A549 (cell line): ENCODE results near the gene NRAP. TPM values are rescaled to one million over a fixed set of nuclear protein-coding genes. Genes with fewer than 3 reads are reported as not detected.

Source experiments
- ATAC-seq, 2 experiments: fragments of 200-7000 bp in 1 of 2; fragments of >200 bp in 1 of 2; cut with Nextera tagmentation in 1 of 2; cut with Tn5 transposase in 1 of 2; 3 replicates each; pipeline versions ENCODE4 v1.8.0 to v1.9.1; 2018 to 2020; ENCODE audit warnings: mild to moderate bottlenecking in 1 of 2, moderate library complexity in 1 of 2
- CTCF ChIA-PET: fragments of 300-600 bp; sonication (Branson Sonifier 250); formaldehyde crosslinking; extraction: SDS; loops from one replicate; lab custom pipeline; 2021; ENCODE audit warnings: antibody characterized with exemption, inconsistent platforms; lab: Yijun Ruan, JAX
- POLR2A ChIA-PET: fragments of 350-600 bp; formaldehyde crosslinking; extraction: SDS; loops from one replicate; lab custom pipeline; 2021; ENCODE audit warnings: antibody characterized with exemption, inconsistent platforms; lab: Yijun Ruan, JAX
- DNase-seq, 2 experiments: peaks; one replicate each; pipeline versions ENCODE4 v3.0.0 to v3.0.0-alpha.2; 2011 to 2016; ENCODE audit warnings: low read depth in 1 of 2, low spot score in 1 of 2
- FAIRE-seq: peaks from 2 replicates; lab custom pipeline; 2011; peaks lifted over from hg19 to GRCh38; lab: Jason Lieb, UNC
- H3K27ac ChIP-seq, 2 experiments: fragments of >200 bp; sonication (Bioruptor Twin); formaldehyde crosslinking; 3 replicates each; pipeline ENCODE4 v1.5.1; 2016 to 2017
- H3K4me1 ChIP-seq: fragments of >200 bp; sonication (Bioruptor Twin); formaldehyde crosslinking; 3 replicates; pipeline ENCODE4 v1.6.1; 2016
- H3K4me2 ChIP-seq: fragments of >200 bp; sonication (Bioruptor Twin); formaldehyde crosslinking; 3 replicates; pipeline ENCODE4 v1.6.1; 2016
- H3K4me3 ChIP-seq: fragments of >200 bp; sonication (Bioruptor Twin); formaldehyde crosslinking; 3 replicates; pipeline ENCODE4 v1.5.1; 2016
- H3K9me3 ChIP-seq: fragments of >200 bp; sonication (Bioruptor Twin); formaldehyde crosslinking; 3 replicates; pipeline ENCODE4 v1.6.1; 2016
- EHMT2 ChIP-seq: fragments of 200-600 bp; sonication (generic); IDR thresholded peaks from 2 replicates; pipeline ENCODE4 v1.6.1; 2016; ENCODE audit warnings: antibody characterized with exemption, low read depth, mild to moderate bottlenecking, moderate library complexity
- FOSB ChIP-seq: fragments of 250-450 bp; sonication (Bioruptor Pico); IDR thresholded peaks from 2 replicates; pipeline ENCODE4 v1.5.0; 2020; ENCODE audit warnings: mild to moderate bottlenecking, moderate library complexity
- FOXS1 ChIP-seq: fragments of 250-450 bp; sonication (Bioruptor Pico); IDR thresholded peaks from 2 replicates; pipeline ENCODE4 v1.5.0; 2020; ENCODE audit warnings: mild to moderate bottlenecking, moderate library complexity
- HEYL ChIP-seq: fragments of 250-450 bp; sonication (Bioruptor Pico); IDR thresholded peaks from 2 replicates; pipeline ENCODE4 v1.8.0; 2021; ENCODE audit warnings: mild to moderate bottlenecking, moderate library complexity
- HOXA7 ChIP-seq: fragments of 250-450 bp; sonication (Bioruptor Pico); IDR thresholded peaks from 2 replicates; pipeline ENCODE4 v1.5.0; 2020; ENCODE audit warnings: mild to moderate bottlenecking, moderate library complexity
- HOXB13 ChIP-seq: fragments of 250-450 bp; sonication (Bioruptor Pico); IDR thresholded peaks from 2 replicates; pipeline ENCODE4 v1.5.0; 2020; ENCODE audit warnings: low read depth, mild to moderate bottlenecking, moderate library complexity
- MAFK ChIP-seq: fragments of 450-650 bp; IDR thresholded peaks from 2 replicates; pipeline ENCODE4 v1.6.1; 2014; ENCODE audit not compliant: partially characterized antibody
- MAZ ChIP-seq: fragments of 150-350 bp; IDR thresholded peaks from 2 replicates; pipeline ENCODE4 v1.6.1; 2014; ENCODE audit warnings: antibody characterized with exemption, low read depth, low read length, borderline replicate concordance
- NFE2L2 ChIP-seq: fragments of 150-350 bp; conservative IDR thresholded peaks from 2 replicates; pipeline ENCODE4 v1.6.1; 2014; ENCODE audit warnings: low read length
- NPAS2 ChIP-seq: fragments of 250-450 bp; sonication (Bioruptor Pico); IDR thresholded peaks from 2 replicates; pipeline ENCODE4 v1.8.0; 2022; ENCODE audit warnings: mild to moderate bottlenecking, moderate library complexity, borderline replicate concordance
- NR3C1 ChIP-seq: fragments of >200 bp; sonication (Bioruptor Twin); formaldehyde crosslinking; IDR thresholded peaks from 3 replicates; pipeline ENCODE4 v1.6.1; 2017
- RFX5 ChIP-seq: fragments of 450-650 bp; IDR thresholded peaks from 2 replicates; pipeline ENCODE4 v1.7.1; 2014; ENCODE audit warnings: antibody characterized with exemption, mild to moderate bottlenecking, moderate library complexity
- WGBS: methylation state at CpG from one replicate; pipeline ENCODE4 v1.1.6; 2017; ENCODE audit errors: missing lambda C conversion rate; 5-methylcytosine and 5-hydroxymethylcytosine counted together
- polyA plus RNA-seq, 4 experiments: library from polyadenylated mRNA; depleted of rRNA in 3 of 4; stranded (reverse); fragments of >200 nt; fragmentation: RNase III in 1 of 4; extraction: RNeasy Plus Mini Kit Qiagen cat#74134 plus additional on column Dnase treatment in 1 of 4; gene quantifications; 2 replicates in 3 of 4; 3 replicates in 1 of 4; pipeline ENCODE4 v1.2.3, GENCODE V29; 2011 to 2017
- TF ChIP-seq, protein P1 (sequence below): IDR thresholded peaks from 2 replicates; pipeline ENCODE4 v1.6.1; 2012
- TF ChIP-seq, protein P2 (sequence below): fragments of >200 bp; sonication (Bioruptor Twin); formaldehyde crosslinking; IDR thresholded peaks from 3 replicates; pipeline ENCODE4 v1.6.1; 2016

NRAP gene
- polyA plus RNA-seq, 2 of the 4 experiments (the other 2 are of a cell fraction) = not detected

DNA sequence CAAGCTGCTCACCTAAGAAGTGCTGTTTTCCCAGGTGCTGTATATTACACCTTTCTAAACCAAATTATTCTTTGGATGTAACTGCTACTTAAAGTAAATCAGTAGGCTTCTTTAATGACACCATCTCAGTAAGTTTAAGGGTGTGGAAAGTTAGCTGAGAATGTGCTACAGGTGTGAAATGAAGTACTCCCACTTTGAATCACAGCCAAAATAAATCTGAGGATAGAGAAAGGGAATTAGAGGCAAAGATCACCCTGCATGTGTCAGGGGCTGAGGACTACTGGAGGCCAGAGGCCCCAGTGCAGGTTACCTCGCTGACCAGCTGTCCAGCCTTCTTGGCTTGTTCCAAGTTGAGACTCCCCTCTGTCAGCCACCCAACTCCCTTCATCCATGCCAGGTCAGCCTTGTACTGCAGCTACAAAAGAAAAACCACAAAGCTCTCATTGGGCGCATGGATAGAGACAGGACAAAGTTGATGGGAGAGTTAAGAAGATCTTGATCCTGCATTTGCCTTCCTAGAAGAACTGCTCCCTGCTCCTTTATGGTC lies 35.2 kb downstream of the NRAP start:
- no peaks in the 10 kb centered on the region for H3K9me3 ChIP-seq
- ChIA-PET CTCF (interaction anchor here (2.3 kb wide), 1 partner anchor 13 kb away, joined by 9 read pairs; no protein-coding TSS in a partner anchor), POLR2A (no interaction called here)
- ATAC-seq (no peak), DNase-seq (no peak), FAIRE-seq (no peak)
- H3K27ac ChIP-seq = no peak overlapping the region
- H3K4me2 ChIP-seq = no peak overlapping the region
- no peaks in the 10 kb centered on the region for H3K4me1 ChIP-seq
- no peak overlapping the region for H3K4me3 ChIP-seq
- no peak for TF ChIP-seq EHMT2
- TF ChIP-seq, protein P1, sequence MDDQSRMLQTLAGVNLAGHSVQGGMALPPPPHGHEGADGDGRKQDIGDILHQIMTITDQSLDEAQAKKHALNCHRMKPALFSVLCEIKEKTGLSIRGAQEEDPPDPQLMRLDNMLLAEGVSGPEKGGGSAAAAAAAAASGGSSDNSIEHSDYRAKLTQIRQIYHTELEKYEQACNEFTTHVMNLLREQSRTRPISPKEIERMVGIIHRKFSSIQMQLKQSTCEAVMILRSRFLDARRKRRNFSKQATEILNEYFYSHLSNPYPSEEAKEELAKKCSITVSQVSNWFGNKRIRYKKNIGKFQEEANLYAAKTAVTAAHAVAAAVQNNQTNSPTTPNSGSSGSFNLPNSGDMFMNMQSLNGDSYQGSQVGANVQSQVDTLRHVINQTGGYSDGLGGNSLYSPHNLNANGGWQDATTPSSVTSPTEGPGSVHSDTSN = no peak
- TF ChIP-seq NFE2L2 = no peak
- no peak for TF ChIP-seq NPAS2 (CRISPR knock-in tag)
- no peak for TF ChIP-seq FOXS1 (CRISPR knock-in tag)
- no peak for TF ChIP-seq NR3C1
- no peak for TF ChIP-seq RFX5
- no peak for TF ChIP-seq HOXB13 (CRISPR knock-in tag)
- TF ChIP-seq FOSB = no peak
- WGBS = 60% methylated on average over 2 of the region's 2 CpGs

DNA sequence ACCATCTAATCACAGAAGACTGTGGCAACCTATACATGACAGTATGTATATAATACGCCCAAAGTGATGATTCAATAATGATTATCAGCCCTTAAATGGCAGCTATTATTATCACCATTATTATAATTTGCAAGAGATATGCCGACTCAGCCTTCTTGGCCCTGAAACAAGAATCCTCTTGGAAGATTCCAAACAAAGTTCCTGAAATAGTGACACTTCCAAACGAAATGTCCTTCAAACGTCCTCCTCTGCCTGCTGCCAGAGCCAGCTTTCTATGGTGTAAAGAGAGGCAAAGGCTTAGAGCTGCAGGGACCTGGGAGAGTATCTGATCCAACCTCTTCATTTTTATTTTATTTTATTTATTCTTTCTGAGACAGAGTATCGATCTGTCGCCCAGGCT lies 36.0 kb downstream of the NRAP start:
- Histone ChIP-seq H3K27ac (no peak overlapping the region), H3K4me1 (no peaks in the 10 kb centered on the region), H3K4me2 (no peak overlapping the region), H3K9me3 (no peaks in the 10 kb centered on the region), H3K4me3 (no peak overlapping the region)
- ChIA-PET CTCF (interaction anchor here (0.6 to 2.3 kb wide), 2 partner anchors 12 to 217 kb away, joined by 3 to 9 read pairs; no protein-coding TSS in a partner anchor), POLR2A (interaction anchor here (0.6 kb wide), 1 partner anchor 11 kb away, joined by 3 read pairs; no protein-coding TSS in a partner anchor)
- WGBS = 46% methylated on average over 6 of the region's 6 CpGs
- FAIRE-seq = no peak
- no peak for ATAC-seq
- TF ChIP-seq MAFK (peak; percentile 82), HEYL (CRISPR knock-in tag) (no peak)
- DNase-seq = no peak

DNA sequence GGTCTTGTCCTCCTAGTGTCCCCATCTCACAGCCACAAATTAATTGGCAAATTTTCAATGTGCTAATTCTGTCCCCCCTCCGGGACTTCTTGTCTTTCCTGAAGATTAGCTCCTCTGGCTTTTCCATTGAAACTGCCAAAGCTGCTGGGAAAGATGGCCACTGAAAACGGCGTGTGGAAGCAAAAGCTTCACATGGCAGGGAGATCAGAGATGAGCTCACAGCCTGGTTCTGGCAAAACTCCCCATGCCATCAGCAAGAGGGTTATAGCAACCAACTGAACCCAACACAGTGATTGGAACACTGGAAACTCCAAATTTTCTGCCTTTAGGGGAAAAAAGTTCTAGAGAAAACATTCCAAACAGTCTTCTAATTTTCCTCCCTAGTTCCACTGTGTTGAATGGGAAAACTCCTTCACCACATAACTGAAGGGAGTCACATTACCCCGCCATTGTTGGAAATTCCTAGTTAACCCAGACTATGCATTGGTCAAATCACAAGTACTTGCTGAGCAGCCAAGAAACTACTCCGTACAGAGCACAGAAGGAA lies 37.0 kb downstream of the NRAP start:
- DNase-seq = no peak
- Histone ChIP-seq H3K9me3 (no peaks in the 10 kb centered on the region), H3K4me1 (no peaks in the 10 kb centered on the region), H3K27ac (no peak overlapping the region), H3K4me3 (no peak overlapping the region), H3K4me2 (no peak overlapping the region)
- WGBS = 35% methylated on average over 5 of the region's 5 CpGs
- ChIA-PET CTCF (interaction anchor here (0.6 to 2.3 kb wide), 3 partner anchors 11 to 63 kb away, joined by 3 to 9 read pairs (median 3); no protein-coding TSS in a partner anchor), POLR2A (no interaction called here)
- ATAC-seq = no peak
- no peak for FAIRE-seq
- no peak for TF ChIP-seq HOXA7 (CRISPR knock-in tag)
- TF ChIP-seq, protein P1 = no peak
- no peak for TF ChIP-seq MAZ
- TF ChIP-seq, protein P2, sequence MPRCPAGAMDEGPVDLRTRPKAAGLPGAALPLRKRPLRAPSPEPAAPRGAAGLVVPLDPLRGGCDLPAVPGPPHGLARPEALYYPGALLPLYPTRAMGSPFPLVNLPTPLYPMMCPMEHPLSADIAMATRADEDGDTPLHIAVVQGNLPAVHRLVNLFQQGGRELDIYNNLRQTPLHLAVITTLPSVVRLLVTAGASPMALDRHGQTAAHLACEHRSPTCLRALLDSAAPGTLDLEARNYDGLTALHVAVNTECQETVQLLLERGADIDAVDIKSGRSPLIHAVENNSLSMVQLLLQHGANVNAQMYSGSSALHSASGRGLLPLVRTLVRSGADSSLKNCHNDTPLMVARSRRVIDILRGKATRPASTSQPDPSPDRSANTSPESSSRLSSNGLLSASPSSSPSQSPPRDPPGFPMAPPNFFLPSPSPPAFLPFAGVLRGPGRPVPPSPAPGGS = no peak
